B cell (primary cell): Measurements from ENCODE around the gene ZNF132. TPM values are rescaled to one million over a fixed set of nuclear protein-coding genes. Genes with fewer than 3 reads are reported as not detected.
"Not testable (repeated sequence)": the region's sequence is repeated elsewhere in the genome, so short reads cannot be mapped to it uniquely, and the experiment has no call there.

Experiments
- ATAC-seq: fragments of 200-7000 bp; cut with Tn5 transposase; one replicate; pipeline ENCODE4 v1.10.0; 2021; ENCODE audit warnings: low read depth, mild to moderate bottlenecking, moderate number of reproducible peaks, moderate library complexity
- CTCF ChIA-PET: fragments of 350-600 bp; sonication (Branson Sonifier 250); formaldehyde crosslinking; loops from one replicate; lab custom pipeline; 2021; ENCODE audit warnings: antibody characterized with exemption, inconsistent platforms; lab: Charles Lee
- POLR2A ChIA-PET: fragments of 350-600 bp; sonication (Branson Sonifier 250); formaldehyde crosslinking; loops from one replicate; lab custom pipeline; 2021; ENCODE audit warnings: antibody characterized with exemption; lab: Charles Lee
- DNase-seq: peaks from one replicate; pipeline ENCODE4 v3.0.0; 2013
- H2AFZ ChIP-seq: 2 replicates; pipeline ENCODE4 v1.6.1; 2012; ENCODE audit warnings: mild to moderate bottlenecking, low read depth, low read length; ENCODE audit not compliant: insufficient read depth, poor library complexity, severe bottlenecking
- H3K27ac ChIP-seq, 2 donors: 1 replicate in 1 of 2; 2 replicates in 1 of 2; pipeline ENCODE4 v1.5.1; 2012 to 2013; ENCODE audit warnings: low read length in 2 of 2, mild to moderate bottlenecking in 2 of 2, moderate library complexity in 1 of 2
- H3K27me3 ChIP-seq, 4 experiments: fragments of 200-600 bp in 1 of 4; sonication (generic) in 1 of 4; replicated peaks in 1 of 4; 1 replicate in 2 of 4; 2 replicates in 2 of 4; pipeline versions ENCODE4 v1.6.1 to v1.7.0; 2013 to 2016; ENCODE audit warnings: low read length in 3 of 4, mild to moderate bottlenecking in 2 of 4, mixed read lengths in 1 of 4, moderate library complexity in 1 of 4; ENCODE audit not compliant: insufficient read depth in 4 of 4, control insufficient read depth in 3 of 4; ENCODE audit errors: control extremely low read depth in 1 of 4
- H3K36me3 ChIP-seq, 2 experiments: replicated peaks in 1 of 2; 1 replicate in 1 of 2; 2 replicates in 1 of 2; pipeline versions ENCODE4 v1.6.1 to v1.7.1; 2013; ENCODE audit warnings: low read length in 1 of 2; ENCODE audit not compliant: insufficient read depth in 2 of 2, control insufficient read depth in 1 of 2; ENCODE audit errors: control extremely low read depth in 1 of 2, extremely low read depth in 1 of 2
- H3K4me1 ChIP-seq, 2 donors: fragments of 200-600 bp in 1 of 2; sonication (generic) in 1 of 2; 1 replicate in 1 of 2; 2 replicates in 1 of 2; pipeline versions ENCODE4 v1.5.1 to v1.6.1; 2013 to 2017; ENCODE audit warnings: low read length in 2 of 2; ENCODE audit not compliant: control insufficient read depth in 2 of 2, insufficient read depth in 2 of 2
- H3K4me2 ChIP-seq: replicated peaks from 2 replicates; pipeline ENCODE3; 2012; ENCODE audit warnings: mild to moderate bottlenecking, low read depth, low read length; ENCODE audit not compliant: poor library complexity, severe bottlenecking
- H3K4me3 ChIP-seq, 5 experiments: fragments of 200-600 bp in 1 of 5; sonication (generic) in 1 of 5; 1 replicate in 3 of 5; 2 replicates in 2 of 5; pipeline versions ENCODE4 v1.5.1 to v1.7.0; 2011 to 2016; ENCODE audit warnings: low read length in 4 of 5, mild to moderate bottlenecking in 4 of 5, low read depth in 2 of 5, control low read depth in 1 of 5, moderate library complexity in 1 of 5; ENCODE audit not compliant: insufficient read depth in 1 of 5; ENCODE audit errors: control extremely low read depth in 1 of 5, extremely low read depth in 1 of 5
- H3K79me2 ChIP-seq: fragments of 200-600 bp; sonication (generic); one replicate; pipeline ENCODE4 v1.6.0; 2016; ENCODE audit warnings: low read length; ENCODE audit not compliant: control insufficient read depth, insufficient read depth
- H3K9ac ChIP-seq: fragments of 200-600 bp; sonication (generic); 2 replicates; pipeline ENCODE4 v1.6.1; 2017; ENCODE audit warnings: mild to moderate bottlenecking, low read length, moderate library complexity
- H3K9me3 ChIP-seq, 3 donors: one replicate each; pipeline versions ENCODE4 v1.6.1 to v1.7.1; 2013; ENCODE audit warnings: low read length in 2 of 3; ENCODE audit not compliant: control insufficient read depth in 2 of 3, insufficient read depth in 1 of 3; ENCODE audit errors: control extremely low read depth in 1 of 3
- H4K20me1 ChIP-seq: 2 replicates; pipeline ENCODE4 v1.6.0; 2012; ENCODE audit warnings: mild to moderate bottlenecking, low read length; ENCODE audit not compliant: insufficient read depth, control insufficient read depth, poor library complexity, severe bottlenecking
- H3K27ac Mint-ChIP-seq: one replicate; pipeline ENCODE4 v1.8.0; 2021; ENCODE audit warnings: mixed read lengths
- H3K27me3 Mint-ChIP-seq: one replicate; pipeline ENCODE4 v1.8.0; 2021; ENCODE audit warnings: mixed read lengths
- H3K4me1 Mint-ChIP-seq: one replicate; pipeline ENCODE4 v1.8.0; 2021; ENCODE audit warnings: mixed read lengths
- H3K4me3 Mint-ChIP-seq: one replicate; pipeline ENCODE4 v1.8.0; 2021; ENCODE audit warnings: mixed read lengths
- H3K9me3 Mint-ChIP-seq: one replicate; pipeline ENCODE4 v1.8.0; 2022; ENCODE audit warnings: mixed read lengths; ENCODE audit not compliant: insufficient read depth
- EZH2 ChIP-seq: IDR thresholded peaks from 2 replicates; pipeline ENCODE4 v1.6.1; 2012; ENCODE audit warnings: borderline replicate concordance, low read depth, mild to moderate bottlenecking, moderate library complexity, low read length; ENCODE audit not compliant: insufficient read depth, poor library complexity, severe bottlenecking
- WGBS: methylation state at CpG from one replicate; pipeline ENCODE4 v1.1.5; 2013; ENCODE audit warnings: missing lambda C conversion rate; ENCODE audit not compliant: insufficient coverage; 5-methylcytosine and 5-hydroxymethylcytosine counted together
- intact Hi-C: fragments of 100-400 bp; cut with micrococcal nuclease; formaldehyde crosslinking; loops from one replicate; pipeline ENCODE4 v1.10.0; 2022
- polyA plus RNA-seq: library from polyadenylated mRNA; depleted of rRNA; stranded (reverse); fragments of >200 nt; gene quantifications from 2 replicates; pipeline ENCODE4 v1.2.3, GENCODE V29; 2012
- total RNA-seq, 2 donors: library from RNA; stranded (reverse); fragments of 120-200 nt in 1 of 2; gene quantifications; 1 replicate in 1 of 2; 2 replicates in 1 of 2; pipeline versions ENCODE4 v1.2.3 to v1.2.4, GENCODE V29; 2013 to 2022
- TF ChIP-seq, protein P1 (sequence below): fragments of 200-600 bp; IDR thresholded peaks from one replicate; pipeline ENCODE4 v1.8.0; 2022; ENCODE audit warnings: antibody characterized with exemption, mild to moderate bottlenecking

ZNF132 gene
- total and polyA plus RNA-seq, 2 donors (not counting 1 experiment from before 2014, with no cell fraction given) = 1.6 to 14.7 TPM

DNA sequence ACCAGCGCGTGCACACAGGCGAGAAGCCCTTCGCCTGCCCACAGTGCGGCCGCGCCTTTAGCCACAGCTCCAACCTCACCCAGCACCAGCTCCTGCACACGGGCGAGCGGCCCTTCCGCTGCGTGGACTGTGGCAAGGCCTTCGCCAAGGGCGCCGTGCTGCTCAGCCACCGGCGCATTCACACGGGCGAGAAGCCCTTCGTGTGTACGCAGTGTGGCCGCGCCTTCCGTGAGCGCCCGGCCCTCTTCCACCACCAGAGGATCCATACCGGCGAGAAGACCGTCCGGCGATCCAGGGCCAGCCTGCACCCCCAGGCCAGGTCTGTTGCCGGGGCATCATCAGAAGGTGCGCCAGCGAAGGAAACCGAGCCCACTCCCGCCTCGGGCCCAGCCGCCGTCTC is 31.8 kb upstream of the ZNF132 start:
- no peak overlapping the region for H3K4me3 Mint-ChIP-seq
- no peaks in the 10 kb centered on the region for H3K27me3 ChIP-seq
- peaks cover 4 to 14% of the 10 kb centered on the region in 2 experiments for H3K36me3 ChIP-seq
- H3K27ac Mint-ChIP-seq = no peak overlapping the region
- no peak overlapping the region for H3K4me3 ChIP-seq
- peaks cover 4% of the 10 kb centered on the region for H4K20me1 ChIP-seq
- CTCF ChIA-PET = no interaction called here
- no peak overlapping the region for H2AFZ ChIP-seq
- H3K4me1 Mint-ChIP-seq = peaks cover 33% of the 10 kb centered on the region
- H3K27ac ChIP-seq = no peak overlapping the region
- H3K4me2 ChIP-seq = no peak overlapping the region
- no peaks in the 10 kb centered on the region for H3K9me3 Mint-ChIP-seq
- H3K79me2 ChIP-seq = peaks cover 24% of the 10 kb centered on the region
- no peaks in the 10 kb centered on the region for H3K9me3 ChIP-seq
- DNase-seq = no peak
- no peak overlapping the region for H3K9ac ChIP-seq
- TF ChIP-seq EZH2 = no peak
- TF ChIP-seq, protein P1, sequence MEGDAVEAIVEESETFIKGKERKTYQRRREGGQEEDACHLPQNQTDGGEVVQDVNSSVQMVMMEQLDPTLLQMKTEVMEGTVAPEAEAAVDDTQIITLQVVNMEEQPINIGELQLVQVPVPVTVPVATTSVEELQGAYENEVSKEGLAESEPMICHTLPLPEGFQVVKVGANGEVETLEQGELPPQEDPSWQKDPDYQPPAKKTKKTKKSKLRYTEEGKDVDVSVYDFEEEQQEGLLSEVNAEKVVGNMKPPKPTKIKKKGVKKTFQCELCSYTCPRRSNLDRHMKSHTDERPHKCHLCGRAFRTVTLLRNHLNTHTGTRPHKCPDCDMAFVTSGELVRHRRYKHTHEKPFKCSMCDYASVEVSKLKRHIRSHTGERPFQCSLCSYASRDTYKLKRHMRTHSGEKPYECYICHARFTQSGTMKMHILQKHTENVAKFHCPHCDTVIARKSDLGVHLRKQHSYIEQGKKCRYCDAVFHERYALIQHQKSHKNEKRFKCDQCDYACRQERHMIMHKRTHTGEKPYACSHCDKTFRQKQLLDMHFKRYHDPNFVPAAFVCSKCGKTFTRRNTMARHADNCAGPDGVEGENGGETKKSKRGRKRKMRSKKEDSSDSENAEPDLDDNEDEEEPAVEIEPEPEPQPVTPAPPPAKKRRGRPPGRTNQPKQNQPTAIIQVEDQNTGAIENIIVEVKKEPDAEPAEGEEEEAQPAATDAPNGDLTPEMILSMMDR = no peak
- intact Hi-C loops = no loop called here
- no peaks in the 10 kb centered on the region for H3K27me3 Mint-ChIP-seq
- ATAC-seq = no peak
- peaks cover 14 to 28% of the 10 kb centered on the region in 2 donors for H3K4me1 ChIP-seq
- 98% methylated on average over 39 of the region's 39 CpGs for WGBS
- POLR2A ChIA-PET = no interaction called here

DNA sequence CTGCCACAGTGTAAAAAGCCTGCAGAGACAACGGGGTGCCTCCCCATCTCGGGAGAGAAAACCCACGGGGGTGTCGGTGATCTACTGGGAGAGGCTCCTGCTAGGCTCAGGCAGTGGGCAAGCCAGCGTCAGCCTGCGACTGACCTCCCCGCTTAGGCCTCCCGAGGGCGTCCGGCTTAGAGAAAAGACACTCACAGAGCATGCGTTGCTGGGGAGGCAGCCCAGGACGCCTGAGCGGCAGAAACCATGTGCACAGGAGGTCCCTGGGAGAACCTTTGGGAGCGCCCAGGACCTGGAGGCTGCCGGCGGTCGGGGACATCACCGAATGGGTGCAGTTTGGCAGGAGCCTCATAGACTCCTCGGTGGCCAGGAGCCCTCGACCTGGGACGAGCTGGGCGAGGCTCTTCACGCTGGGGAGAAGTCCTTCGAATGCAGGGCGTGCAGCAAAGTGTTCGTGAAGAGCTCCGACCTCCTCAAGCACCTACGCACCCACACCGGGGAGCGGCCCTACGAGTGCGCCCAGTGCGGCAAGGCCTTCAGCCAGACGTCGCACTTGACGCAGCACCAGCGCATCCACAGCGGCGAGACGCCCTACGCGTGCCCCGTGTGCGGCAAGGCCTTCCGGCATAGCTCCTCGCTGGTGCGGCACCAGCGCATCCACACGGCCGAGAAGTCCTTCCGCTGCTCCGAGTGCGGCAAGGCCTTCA is 31.0 kb upstream of the ZNF132 start:
- WGBS = 98% methylated on average over 18 of the region's 53 CpGs
- Histone ChIP-seq H3K4me1 (peaks cover 15 to 29% of the 10 kb centered on the region in 2 donors), H3K36me3 (peaks cover 4 to 14% of the 10 kb centered on the region in 2 experiments), H3K79me2 (peaks cover 24% of the 10 kb centered on the region)
- H3K27ac ChIP-seq, H3K27me3 ChIP-seq, CTCF ChIA-PET, DNase-seq, POLR2A ChIA-PET, H3K4me3 ChIP-seq, H3K4me2 ChIP-seq, ATAC-seq, intact Hi-C loops, H3K9me3 ChIP-seq, H2AFZ ChIP-seq, H3K27ac Mint-ChIP-seq, H3K27me3 Mint-ChIP-seq, H3K9ac ChIP-seq, H3K9me3 Mint-ChIP-seq, H3K4me3 Mint-ChIP-seq, H4K20me1 ChIP-seq: not testable (repeated sequence)
- H3K4me1 Mint-ChIP-seq = peaks cover 34% of the 10 kb centered on the region
